Measurements from ENCODE around the gene TIPARP.

GRCh38 chr3:156631323-156631722, 43.1 kb upstream of the TIPARP start:
- no peak for TF ChIP-seq CTCF (IDR thresholded peaks at IDR 0.05)
- peak in 1 of 2 donors; percentile 29 for TF ChIP-seq POLR2A (IDR thresholded peaks at IDR 0.05)
